ENCODE measurements around the gene DLGAP4. TPM values are rescaled to one million over a fixed set of nuclear protein-coding genes. Genes with fewer than 3 reads are reported as not detected.

DLGAP4 gene
- total RNA-seq, 1 experiment from 2014 or later = 26.0 TPM

DNA sequence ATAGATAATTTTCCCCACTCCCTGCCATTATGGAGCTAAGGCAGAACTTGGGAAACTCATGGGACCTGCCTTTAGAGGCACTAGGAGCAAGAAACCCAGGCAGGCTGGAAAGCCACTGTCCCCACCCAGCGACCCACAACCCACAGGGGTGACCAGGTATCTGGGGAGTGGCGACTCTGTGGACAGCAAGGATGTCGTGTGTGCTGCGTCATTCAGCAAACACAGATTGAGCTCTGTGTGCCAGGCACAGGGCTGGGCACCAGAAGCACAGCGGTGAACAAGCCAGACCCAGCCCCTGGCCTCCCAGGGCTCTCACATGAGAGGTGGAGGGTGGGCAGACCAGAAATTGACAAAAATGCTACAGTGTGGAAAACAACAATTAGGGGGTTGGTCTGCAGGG, 27.7 kb downstream of the DLGAP4 start:
- DNase-seq (ENCODE audit: low read depth) = no peak

DNA sequence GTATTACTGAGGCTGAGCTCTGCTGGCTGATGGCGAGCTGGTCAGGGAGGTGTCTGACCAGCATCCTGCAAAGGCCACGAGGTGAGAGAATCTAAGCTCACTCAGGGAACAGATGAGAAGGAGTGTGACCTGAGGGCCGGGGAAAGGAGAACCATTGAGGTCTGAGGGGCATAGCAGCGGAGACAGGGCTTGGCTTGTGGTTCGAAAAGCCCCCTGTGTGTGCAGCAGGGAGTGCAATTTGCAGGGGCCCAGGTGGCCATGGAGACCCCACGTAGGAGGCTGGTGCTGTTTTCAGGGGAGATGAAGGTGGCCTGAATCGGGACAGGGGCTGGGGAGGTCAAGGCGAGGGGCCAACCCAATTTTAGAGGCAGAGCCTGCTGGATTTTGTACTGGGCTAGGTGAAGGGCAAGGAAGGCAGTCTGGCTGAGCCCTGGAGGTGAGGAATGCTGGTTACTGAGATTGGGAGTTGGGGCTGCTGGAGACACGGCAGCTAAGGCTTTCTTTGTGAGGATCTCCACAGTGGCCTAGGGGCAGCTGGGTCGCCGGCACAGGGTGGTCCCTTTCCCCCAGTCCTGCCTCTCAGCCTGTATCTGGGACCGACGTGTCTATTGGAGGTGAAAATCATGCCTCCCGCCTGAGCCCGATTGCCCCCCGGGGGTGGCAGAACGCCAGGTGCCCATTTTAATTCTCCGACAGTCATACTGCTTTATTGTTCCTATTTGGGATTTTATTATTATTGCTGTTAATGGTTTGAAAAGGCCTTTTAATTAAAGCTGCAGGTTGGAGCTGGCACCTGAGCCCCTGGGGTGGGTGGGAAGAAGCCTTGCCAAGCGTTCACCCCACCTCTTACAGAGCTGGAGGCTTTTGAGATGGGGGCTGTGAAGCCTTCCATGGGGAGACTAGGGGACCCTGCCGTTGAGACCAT, 28.4 kb downstream of the DLGAP4 start:
- no peak for DNase-seq (ENCODE audit: low read depth)

DNA sequence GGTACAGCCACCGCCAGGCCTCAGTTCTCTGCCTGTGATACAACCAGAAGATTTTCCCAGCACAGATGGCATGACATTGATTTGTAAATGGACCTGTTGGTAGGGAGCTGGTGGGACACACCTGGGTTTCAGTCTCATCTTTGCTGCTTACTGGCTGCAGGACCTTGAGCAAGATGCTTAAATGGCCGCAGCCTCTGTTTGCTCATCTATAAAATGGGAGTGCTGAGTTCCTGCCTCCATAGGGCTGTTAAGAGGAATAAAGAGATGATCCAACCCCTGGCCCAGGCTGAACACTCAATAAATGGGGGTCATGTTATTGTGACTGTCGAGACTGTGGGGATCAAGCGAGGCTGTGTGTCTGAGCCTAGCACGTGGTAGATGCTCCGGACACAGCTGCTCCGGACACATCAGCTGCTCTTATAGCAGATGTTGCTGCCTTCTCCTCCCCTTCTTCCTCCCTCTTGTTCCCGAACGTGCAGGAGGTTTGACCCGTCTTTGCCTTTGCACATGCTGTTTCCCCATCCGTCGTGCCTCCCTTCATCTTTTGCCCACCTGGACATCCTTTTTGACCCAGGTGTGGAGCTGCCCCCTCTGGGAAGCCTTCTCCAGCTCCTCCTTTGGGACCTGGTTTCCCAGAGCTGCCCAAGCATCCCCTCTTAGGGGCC, 29.2 kb downstream of the DLGAP4 start:
- DNase-seq (ENCODE audit: low read depth) = no peak

DNA sequence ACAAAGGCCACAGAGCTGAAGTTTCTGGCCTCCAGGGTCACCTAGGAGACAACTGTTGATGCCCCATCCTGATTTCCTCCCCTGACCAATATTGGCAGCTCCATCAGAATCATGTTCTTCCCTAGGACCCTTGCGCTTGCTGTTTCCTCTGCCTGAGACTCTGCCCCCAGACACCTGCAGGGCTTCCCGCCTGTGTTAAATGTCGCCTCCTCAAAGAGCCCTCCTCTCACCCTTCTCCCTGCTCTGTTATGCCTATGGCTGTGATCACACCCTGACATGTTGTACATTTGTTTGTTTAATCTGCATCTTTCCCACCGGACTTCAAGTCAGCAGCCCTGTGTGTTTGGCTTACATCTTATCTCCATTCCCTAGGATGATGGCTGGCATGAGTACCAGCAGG, 30.1 kb downstream of the DLGAP4 start:
- DNase-seq (ENCODE audit: low read depth) = no peak

DNA sequence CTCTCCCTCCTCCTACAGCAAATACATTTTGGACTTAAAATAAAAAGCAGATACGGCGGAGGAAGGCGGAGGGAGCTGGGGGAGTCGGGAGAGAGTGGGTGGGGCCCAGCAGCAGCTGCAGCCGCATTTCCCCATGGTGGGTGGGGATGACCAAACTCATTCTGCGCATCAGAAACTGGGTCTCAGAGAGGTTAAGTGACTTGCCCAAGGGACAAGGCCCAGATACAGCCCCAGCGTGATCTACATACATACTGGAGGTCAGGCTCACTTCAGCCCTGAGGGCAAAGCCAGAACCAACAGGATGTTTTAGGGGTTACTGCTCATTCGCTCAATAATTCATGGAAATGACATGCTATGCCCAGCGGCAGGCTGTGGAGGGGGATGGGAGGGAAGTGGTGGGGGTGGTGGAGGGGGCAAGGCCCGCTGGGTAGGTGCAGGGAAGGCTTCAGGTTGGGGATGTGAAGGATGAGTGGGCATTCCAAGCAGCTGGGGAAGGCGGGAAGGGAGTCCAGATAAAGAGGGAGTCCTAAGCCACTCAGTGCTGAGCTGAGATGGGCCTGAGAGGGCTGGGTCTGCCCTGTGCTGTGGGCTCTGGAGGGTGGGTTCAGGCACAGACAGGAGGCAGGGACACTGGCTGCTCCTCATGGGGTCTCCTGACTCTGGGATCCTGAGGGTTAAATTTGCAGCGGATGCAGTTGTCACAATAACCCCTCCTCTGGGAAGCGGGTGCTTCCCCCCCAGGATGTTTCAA, 31.0 kb downstream of the DLGAP4 start:
- DNase-seq (ENCODE audit: low read depth) = peak; percentile 76

DNA sequence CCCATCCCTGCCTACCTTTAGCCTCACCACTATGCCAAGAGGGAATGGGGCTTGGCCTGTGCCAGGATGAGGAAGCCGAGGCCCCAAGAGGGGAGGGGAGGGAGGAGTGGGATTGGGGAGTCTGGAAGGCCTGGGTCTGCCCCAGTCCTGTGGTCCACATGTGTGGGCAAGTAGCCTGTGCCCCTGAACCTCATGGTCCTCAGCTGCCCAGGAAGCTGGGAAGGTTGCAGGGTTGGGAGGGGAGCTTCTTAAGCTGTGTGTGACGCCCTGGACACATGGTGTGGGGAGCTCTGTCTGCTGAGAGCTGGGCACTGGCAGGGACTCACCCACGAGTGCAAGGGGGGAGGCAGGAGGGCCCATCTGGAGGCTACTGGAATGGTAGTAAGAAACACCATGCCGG, 31.7 kb downstream of the DLGAP4 start:
- DNase-seq (ENCODE audit: low read depth) = no peak

DNA sequence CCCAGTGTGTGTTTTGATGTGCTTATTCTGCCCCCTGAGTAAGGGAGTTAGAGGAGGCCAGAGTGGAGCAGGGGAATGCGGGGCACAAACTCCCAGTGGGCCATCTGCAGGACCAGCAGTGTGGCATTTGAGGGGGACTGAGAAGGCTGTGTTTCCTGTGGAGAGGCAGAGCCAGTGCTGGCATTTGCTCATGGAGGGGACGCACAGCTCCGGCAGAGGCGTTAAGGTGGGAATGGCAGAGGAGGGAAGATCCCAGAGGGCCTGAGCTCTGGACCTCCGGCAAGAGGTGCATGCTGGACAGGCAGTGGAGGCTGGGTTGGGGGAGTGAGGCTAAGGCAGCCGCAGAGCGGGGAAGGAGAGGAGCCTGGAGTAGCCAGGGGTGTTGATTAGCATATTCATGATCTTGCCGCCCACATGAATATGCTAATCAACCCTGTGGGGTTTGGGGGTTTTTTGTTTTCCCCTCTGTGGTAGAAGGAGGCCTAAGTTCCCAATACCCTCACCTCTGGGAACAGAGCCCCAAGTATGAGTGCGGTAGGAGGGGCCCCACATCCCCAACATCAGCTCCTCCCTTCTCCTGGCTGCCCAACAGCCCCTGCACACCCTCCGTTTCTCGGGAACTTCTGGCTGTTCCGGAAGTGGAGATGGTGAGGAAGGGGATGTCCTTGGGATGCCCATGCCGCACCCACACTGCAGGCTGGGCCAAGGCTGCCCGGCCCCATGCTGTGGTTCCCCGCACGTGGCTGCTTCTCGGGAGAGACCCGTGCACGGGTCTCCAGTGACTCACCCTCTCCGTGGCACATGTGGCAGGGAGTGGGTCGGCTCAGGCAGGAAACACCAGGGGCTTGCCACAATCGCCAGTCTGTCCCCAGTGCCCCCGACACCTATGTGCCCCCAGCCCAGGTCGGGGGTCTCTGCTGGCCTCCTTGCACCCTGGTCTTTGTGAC, 33.8 kb downstream of the DLGAP4 start:
- peak; percentile 63 for DNase-seq (ENCODE audit: low read depth)

DNA sequence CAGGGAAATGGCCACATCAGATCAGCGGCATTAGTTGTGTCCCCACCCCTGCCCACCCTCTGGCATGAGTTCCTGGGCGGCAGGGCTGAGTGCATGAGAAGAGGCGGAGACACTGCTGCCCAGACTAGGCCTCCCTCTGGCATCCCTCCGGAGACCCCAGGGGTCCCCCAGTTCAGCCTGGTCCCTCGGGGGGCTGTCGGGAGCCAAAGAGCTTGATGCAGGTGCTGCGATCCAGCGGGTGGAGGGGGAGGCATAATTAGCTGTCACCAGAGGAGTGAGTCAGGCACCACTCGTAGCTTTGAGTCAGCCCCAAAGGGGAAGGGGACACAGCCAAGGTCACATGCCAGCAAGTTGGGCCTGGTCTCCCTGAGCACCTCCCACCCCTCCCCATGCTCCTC, 34.5 kb downstream of the DLGAP4 start:
- peak; percentile 60 for DNase-seq (ENCODE audit: low read depth)

DNA sequence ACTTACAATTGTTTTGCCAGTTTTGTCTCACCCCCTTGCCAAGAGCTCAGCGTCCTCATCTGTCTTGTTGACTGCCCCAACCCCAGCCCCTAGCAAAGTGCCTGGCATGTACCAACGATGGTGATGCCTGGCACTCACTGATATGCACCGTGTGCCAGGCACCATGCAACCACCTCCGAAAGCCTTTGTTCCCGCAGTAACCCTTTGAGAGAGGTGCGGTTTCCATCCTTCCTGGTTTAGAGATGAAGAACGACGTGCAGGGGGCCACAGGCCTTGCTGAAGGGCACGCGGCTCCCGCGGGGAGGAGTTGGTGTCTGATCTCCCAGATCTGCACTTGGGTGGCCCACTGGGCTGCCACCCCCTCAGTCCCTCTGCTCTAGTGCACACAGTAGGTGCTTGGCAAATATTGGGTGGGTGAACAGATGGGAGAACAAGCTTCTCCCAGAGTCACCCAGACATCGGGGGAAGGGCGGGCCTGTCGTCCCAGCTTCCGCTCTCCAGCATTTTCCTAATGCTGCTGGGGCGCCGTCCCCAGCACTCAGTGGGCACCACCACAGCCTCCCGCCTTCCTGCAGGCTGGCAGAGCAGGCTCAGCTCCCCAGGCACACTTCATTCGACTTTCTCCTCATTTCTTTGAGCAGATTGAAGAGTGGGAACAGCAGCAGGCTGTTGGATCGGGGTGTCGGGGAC, 35.3 kb downstream of the DLGAP4 start:
- DNase-seq (ENCODE audit: low read depth) = no peak

DNA sequence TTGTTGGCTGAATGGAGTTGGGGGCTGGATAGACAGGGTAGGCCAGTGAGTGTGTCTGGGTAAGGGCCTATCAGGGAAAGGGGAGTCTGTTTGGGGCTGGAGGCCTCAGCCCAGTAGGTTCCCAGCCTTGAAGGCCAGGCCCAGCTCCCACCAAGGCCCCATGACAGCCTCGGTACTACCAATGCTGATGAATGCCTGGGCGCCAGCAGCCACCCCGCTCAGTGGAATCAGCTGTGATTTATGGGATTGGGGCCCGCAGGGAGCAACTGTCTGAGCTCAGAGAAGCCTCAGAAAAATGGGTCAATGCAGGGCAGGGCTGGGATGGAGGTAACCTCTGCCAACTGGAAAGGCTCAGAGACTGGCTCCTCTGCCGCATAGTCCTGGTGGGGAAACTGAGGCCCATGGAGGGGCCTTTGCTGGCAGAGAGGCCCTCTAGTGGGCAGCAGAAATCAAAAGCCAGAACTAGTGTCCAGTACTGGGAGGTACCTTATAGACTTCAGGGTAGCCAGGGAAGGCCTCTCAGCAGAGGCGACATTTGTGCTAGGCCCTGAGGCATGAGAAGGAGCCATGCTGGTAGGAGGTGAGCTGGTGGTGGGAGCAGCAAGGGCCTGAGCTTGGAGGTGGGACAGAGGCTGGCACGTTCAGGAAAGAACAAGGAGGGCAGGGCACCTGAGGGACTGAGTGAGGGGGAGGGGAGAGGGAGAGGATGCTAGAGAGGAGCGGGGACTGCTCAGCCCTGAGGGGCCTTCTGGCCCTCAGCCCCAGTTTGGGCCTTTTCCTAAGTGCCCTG, 36.4 kb downstream of the DLGAP4 start:
- DNase-seq (ENCODE audit: low read depth) = no peak

DNA sequence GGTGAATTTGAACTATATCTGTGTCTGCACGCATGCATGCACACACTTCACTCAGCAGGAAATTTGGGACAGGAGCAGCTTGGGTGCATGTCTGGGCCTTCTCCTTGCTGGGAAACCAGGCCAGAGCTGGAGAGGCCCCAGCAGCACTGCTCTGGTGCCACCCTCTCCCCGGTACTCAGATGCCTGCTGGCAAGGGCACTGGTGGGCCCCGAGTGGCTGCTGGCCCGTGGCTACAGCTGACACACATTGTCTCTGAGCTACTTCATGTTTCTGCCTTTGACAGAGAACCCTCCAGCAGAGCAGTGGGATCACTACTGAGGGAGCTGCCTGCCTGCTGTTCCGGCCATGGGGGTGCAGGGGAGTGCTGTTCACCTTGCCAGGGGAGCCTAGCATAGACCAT, 37.5 kb downstream of the DLGAP4 start:
- DNase-seq (ENCODE audit: low read depth) = no peak

DNA sequence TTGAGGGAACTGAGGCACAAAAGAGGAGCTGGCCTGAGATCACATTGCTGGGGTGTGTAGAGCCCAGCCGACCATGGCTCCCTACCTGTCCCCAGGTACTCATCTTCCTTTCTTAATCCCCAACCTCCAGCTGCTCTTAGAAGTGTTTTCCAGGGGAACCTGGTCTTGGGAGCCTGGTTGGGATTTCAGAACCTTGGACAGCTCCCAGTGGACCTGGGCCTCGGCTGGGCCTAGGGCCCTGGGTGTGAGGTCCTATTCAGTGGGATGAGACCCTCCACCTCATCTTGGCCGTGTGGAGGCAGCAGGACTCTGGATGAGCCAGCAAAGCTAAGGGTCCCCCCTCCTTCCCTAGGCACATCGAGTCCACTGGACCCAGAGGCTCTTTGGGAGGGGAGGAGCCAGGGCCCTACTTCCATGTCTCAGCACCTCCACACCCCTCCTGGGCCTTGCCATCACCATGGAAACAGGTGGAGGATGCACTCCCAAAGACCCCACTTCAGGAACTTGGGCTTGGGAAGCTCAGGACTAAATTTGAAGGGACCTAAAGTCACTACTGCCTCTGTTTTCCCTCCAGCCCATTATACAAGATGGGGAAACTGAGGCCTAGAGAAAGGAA, 38.5 kb downstream of the DLGAP4 start:
- peak; percentile 73 for DNase-seq (ENCODE audit: low read depth)

DNA sequence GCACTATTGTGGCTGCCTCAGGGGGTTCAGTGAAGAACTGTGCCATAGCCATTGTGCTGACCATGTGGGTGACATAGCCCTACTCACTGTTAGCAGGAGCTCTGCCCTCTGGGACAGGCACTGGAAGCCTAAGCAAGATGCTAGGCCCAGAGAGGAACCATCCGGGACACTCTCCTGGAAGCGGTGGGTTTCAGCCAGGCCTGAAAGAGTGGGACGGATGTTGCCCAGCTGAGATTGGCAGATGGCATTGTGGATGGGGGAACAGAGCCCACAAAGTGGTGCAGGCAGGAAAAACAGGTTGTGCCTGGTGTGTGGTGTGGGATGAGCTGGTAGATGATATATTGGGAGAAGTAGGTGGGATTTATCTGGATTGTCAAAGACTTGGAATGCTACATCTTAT, 40.1 kb downstream of the DLGAP4 start:
- DNase-seq (ENCODE audit: low read depth) = no peak

DNA sequence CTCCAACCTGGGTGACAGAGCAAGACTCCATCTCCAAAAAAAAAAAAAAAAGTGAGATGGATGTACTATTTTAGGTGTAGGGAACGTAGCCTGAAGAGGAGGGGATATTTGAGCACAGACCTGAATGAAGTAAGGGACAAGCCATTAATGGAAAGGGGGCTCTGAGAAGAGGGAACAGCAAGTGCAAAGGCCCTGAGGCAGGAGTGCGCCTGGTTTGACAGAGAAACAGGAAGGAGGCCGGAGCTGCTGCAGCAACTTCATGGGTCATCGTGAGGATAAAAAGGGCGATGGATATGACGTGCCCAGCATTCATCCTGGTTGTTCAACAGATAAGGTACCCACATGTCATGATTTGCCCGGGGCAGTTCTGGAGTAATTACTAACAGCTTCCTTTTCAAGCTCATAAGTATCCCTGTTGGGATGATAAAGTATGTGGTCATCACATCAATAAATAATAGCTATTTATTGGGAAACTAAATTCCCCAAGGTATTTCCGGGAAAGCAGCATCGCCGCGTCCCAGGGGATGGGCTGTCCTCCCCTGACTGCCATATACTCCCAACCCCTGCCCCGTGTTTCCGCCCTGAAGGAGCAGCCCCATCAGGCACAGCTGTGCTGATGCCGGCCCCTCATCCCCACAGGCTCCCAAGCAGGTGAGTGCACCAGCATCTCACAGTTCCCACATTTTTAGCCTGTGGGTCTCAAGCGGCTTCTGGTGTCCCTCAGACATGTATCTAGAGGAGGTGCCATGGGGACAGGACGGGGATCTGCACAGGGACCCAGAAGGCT, 43.4 kb downstream of the DLGAP4 start:
- DNase-seq (ENCODE audit: low read depth) = peak; percentile 95

DNA sequence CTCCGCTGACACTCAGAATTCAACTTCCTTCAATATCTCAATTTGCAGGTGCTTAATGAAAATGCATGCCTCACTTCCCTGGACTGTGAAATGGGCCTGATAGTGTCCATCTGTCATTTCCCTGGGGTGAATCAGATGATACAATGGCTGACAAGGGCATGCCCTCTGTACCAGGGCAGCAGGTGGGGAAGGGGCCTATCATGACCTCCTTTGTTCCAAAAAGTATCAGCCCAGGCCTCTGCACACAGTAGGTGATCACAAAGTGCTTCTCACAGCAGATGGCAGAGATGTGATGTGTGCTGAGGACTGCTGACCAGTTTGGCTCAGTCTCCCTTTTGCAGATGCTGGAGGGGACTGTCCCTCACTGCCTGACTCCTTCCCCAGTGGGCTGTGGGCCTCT, 44.3 kb downstream of the DLGAP4 start:
- no peak for DNase-seq (ENCODE audit: low read depth)

DNA sequence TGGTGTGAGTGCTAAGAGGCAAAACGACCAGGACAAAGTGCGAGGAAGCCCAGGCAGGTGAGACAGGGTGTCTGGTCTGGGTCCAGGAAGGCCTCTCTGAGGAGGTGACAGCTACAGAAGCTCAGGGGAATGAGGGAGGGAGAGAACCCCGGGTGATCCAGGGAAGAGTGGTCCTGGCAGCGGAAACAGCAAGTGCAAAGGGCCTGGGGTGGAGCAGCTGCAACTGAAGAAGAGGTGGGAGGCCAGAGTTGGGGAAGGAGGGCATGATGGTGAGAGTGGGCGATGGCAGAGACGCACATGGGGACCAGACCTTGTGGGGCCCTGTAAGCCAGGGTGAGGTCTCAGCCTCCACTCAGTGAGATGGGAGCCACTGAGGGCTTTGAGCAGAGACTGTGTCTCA, 45.8 kb downstream of the DLGAP4 start:
- no peak for DNase-seq (ENCODE audit: low read depth)

DNA sequence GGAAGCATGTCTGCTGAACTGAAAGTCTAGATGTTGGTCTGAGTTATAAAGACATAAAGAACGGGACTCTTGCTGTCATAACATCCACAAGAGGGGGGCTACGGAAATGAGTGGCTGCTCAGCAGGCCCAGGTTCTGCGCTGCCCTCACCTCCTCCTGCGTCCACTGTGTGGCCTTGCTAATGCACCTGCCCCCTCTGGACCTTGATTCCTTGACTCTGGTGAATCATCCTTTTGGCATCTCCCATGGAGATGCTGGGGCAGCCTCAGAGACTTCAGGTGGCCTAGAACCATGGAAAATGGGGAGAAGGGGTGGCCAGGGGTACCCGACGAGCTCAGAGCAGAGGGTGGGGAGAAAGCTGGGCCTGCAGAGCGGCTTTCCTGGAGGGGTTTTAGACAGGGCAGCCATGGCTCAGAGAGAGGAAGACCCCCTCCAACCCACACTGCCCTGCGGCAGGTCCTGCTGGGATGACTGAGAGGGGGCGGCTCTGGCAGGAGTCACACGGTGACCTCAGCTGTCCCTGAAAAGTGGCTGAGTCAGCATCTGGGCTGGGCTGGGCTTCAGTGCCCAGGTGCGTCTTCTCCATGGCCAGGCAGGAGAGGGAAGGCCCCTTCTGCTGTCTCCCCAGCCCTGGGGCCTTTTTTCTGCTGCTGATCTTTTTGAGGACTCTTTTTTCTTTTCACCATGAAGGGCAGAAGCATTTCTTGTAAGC, 46.9 kb downstream of the DLGAP4 start:
- DNase-seq (ENCODE audit: low read depth) = peak; percentile 50

DNA sequence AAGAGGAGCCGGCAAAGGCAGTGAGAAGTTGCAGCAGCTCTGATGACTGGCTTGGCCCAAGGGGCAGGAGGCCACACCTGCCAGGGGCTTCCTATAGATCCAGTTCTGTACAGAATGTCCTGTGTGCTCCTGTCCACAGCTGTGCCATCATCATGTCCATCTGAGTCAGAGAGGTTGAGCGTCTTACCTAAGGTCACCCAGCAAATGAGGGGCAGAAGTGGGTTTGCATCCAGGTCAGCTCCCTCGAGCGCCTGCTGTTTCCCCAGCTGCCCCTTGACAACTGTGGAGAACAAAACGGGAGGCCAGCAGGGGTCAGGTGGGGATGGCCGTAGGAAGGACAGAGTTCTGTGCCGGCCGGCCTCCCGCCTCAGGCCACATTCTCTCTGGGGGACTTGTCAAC, 47.6 kb downstream of the DLGAP4 start:
- no peak for DNase-seq (ENCODE audit: low read depth)

Measured in M059J (cell line).